Stimulated activated naive B cell treated with anti-CD40 and anti-IgM and Interleukin-4, amounts not matched to agents 10 μg/mL and 1 μg/mL and 100 μg/mL, for 72 hours (primary cell): Measurements from ENCODE around the gene STN1.

Experiments
- ATAC-seq, 2 donors: fragments of 150-1000 bp; cut with Tn5 transposase; replicated peaks; 2 replicates each; pipeline ENCODE4 v1.10.0; 2021; ENCODE audit warnings: moderate library complexity in 1 of 2
- DNase-seq: peaks from one replicate; pipeline ENCODE4 v3.0.0; 2021
- H3K27ac Mint-ChIP-seq: one replicate; pipeline ENCODE4 v1.8.0; 2022; ENCODE audit warnings: mild to moderate bottlenecking, mixed read lengths
- H3K27me3 Mint-ChIP-seq, 2 donors: one replicate each; pipeline ENCODE4 v1.8.0; 2022; ENCODE audit warnings: mixed read lengths in 2 of 2
- H3K36me3 Mint-ChIP-seq, 2 donors: one replicate each; pipeline ENCODE4 v1.8.0; 2022; ENCODE audit warnings: mixed read lengths in 2 of 2, mild to moderate bottlenecking in 1 of 2
- H3K4me1 Mint-ChIP-seq, 2 donors: one replicate each; pipeline ENCODE4 v1.8.0; 2022; ENCODE audit warnings: mixed read lengths in 2 of 2, mild to moderate bottlenecking in 1 of 2
- H3K4me3 Mint-ChIP-seq, 2 donors: one replicate each; pipeline ENCODE4 v1.8.0; 2022; ENCODE audit warnings: mild to moderate bottlenecking in 2 of 2, mixed read lengths in 2 of 2, moderate library complexity in 1 of 2
- H3K9me3 Mint-ChIP-seq, 2 donors: one replicate each; pipeline ENCODE4 v1.8.0; 2022; ENCODE audit warnings: mixed read lengths in 2 of 2, mild to moderate bottlenecking in 1 of 2

Gene STN1

DNA sequence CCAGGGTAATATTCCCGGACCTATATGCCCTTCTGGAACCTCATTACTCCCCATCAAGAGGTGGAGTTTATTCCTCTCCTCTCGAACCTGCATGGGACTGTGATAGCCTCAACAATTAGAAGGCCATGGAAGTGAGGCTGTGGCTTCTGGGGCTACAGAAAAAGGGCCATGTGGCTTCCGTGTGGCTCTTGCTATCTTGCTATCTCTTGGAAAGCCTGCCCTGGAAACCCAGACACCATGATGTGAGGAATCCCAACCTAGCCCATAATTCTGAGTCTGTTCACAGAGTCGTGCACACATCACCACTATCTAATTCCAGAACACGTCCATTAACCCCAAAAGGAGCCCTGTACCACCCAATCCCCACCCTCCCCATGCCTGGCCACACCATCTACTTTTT, 41.8 kb downstream of the STN1 start:
- no peak overlapping the region for H3K4me3 Mint-ChIP-seq
- ATAC-seq (no peak), DNase-seq (no peak)
- no peak overlapping the region for H3K27ac Mint-ChIP-seq
- H3K27me3 Mint-ChIP-seq: no peaks in the 10 kb centered on the region
- H3K4me1 Mint-ChIP-seq: peaks cover 0 to under 1% of the 10 kb centered on the region in 2 donors
- no peaks in the 10 kb centered on the region for H3K9me3 Mint-ChIP-seq
- H3K36me3 Mint-ChIP-seq: peaks cover 26 to 42% of the 10 kb centered on the region in 2 donors

GRCh38 chr10:103874730-103875129, 43.3 kb downstream of the STN1 start:
- Mint-ChIP-seq H3K4me3 (no peak overlapping the region), H3K36me3 (peaks cover 18 to 28% of the 10 kb centered on the region in 2 donors), H3K9me3 (no peaks in the 10 kb centered on the region), H3K27me3 (no peaks in the 10 kb centered on the region), H3K4me1 (peaks cover 0 to 1% of the 10 kb centered on the region in 2 donors), H3K27ac (no peak overlapping the region)
- DNase-seq (no peak), ATAC-seq (no peak)

- ATAC-seq (no peak), DNase-seq (no peak)
- H3K9me3 Mint-ChIP-seq: no peaks in the 10 kb centered on the region
- no peaks in the 10 kb centered on the region for H3K27me3 Mint-ChIP-seq
- no peak overlapping the region for H3K27ac Mint-ChIP-seq
- H3K36me3 Mint-ChIP-seq: peaks cover 5 to 13% of the 10 kb centered on the region in 2 donors
- H3K4me3 Mint-ChIP-seq: no peak overlapping the region
- H3K4me1 Mint-ChIP-seq: peaks cover 0 to 4% of the 10 kb centered on the region in 2 donors
These were observed 45.6 kb downstream of the STN1 start for GRCh38 chr10:103872137-103872931.

GRCh38 chr10:103871006-103871405, 47.0 kb downstream of the STN1 start:
- Mint-ChIP-seq H3K4me1 (peaks cover 0 to 4% of the 10 kb centered on the region in 2 donors), H3K27me3 (no peaks in the 10 kb centered on the region), H3K27ac (no peak overlapping the region), H3K4me3 (no peak overlapping the region), H3K9me3 (peaks cover 2% of the 10 kb centered on the region in 2 donors), H3K36me3 (peaks cover 5 to 10% of the 10 kb centered on the region in 2 donors)
- DNase-seq: no peak
- ATAC-seq: no peak

DNA sequence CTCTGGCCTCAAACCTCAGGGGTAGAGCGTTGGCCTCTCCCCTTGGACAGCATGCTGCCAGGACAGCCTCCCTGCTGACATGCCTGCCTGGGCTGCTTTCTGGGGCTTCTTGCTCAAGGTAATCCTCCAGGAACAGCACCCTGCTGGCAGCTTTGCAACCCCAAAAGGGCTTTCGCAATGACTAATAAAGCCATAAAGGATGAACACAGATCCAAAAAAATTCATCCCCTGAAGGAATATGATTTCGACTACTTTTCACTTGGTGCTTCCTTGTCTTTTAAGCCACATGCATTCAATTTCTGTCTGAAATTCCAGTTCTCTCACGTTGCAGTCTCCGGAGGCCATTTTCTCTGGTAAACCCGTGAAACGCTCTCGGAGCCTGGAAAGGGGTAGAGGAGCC, 47.5 kb downstream of the STN1 start:
- H3K27me3 Mint-ChIP-seq: no peaks in the 10 kb centered on the region
- peaks cover 0 to 4% of the 10 kb centered on the region in 2 donors for H3K4me1 Mint-ChIP-seq
- ATAC-seq: no peak
- peaks cover 5 to 13% of the 10 kb centered on the region in 2 donors for H3K36me3 Mint-ChIP-seq
- no peak overlapping the region for H3K27ac Mint-ChIP-seq
- H3K4me3 Mint-ChIP-seq: no peak overlapping the region
- DNase-seq: no peak
- peaks cover 2 to 4% of the 10 kb centered on the region in 2 donors for H3K9me3 Mint-ChIP-seq

- ATAC-seq: no peak
- H3K4me1 Mint-ChIP-seq: peaks cover 0 to 4% of the 10 kb centered on the region in 2 donors
- no peak overlapping the region for H3K4me3 Mint-ChIP-seq
- no peak for DNase-seq
- H3K27ac Mint-ChIP-seq: no peak overlapping the region
- peaks cover 6 to 12% of the 10 kb centered on the region in 2 donors for H3K9me3 Mint-ChIP-seq
- no peaks in the 10 kb centered on the region for H3K27me3 Mint-ChIP-seq
- H3K36me3 Mint-ChIP-seq: peaks cover 8 to 22% of the 10 kb centered on the region in 2 donors
These were observed 48.6 kb downstream of the STN1 start for GRCh38 chr10:103869336-103869735.

GRCh38 chr10:103868200-103868599, 49.8 kb downstream of the STN1 start:
- Mint-ChIP-seq H3K27me3 (peaks cover 0 to 5% of the 10 kb centered on the region in 2 donors), H3K36me3 (peaks cover 10 to 29% of the 10 kb centered on the region in 2 donors), H3K4me3 (no peak overlapping the region), H3K27ac (no peak overlapping the region), H3K4me1 (peaks cover 0 to 4% of the 10 kb centered on the region in 2 donors), H3K9me3 (peaks cover 12 to 18% of the 10 kb centered on the region in 2 donors)
- DNase-seq: no peak
- ATAC-seq: no peak

GRCh38 chr10:103861505-103861904, 56.5 kb downstream of the STN1 start:
- Mint-ChIP-seq H3K4me3 (no peak overlapping the region), H3K27me3 (peaks cover 11 to 19% of the 10 kb centered on the region in 2 donors), H3K36me3 (peaks cover 9 to 19% of the 10 kb centered on the region in 2 donors), H3K4me1 (peaks cover 0 to 6% of the 10 kb centered on the region in 2 donors), H3K27ac (no peak overlapping the region), H3K9me3 (peaks cover 12 to 18% of the 10 kb centered on the region in 2 donors)
- ATAC-seq (no peak), DNase-seq (no peak)

DNA sequence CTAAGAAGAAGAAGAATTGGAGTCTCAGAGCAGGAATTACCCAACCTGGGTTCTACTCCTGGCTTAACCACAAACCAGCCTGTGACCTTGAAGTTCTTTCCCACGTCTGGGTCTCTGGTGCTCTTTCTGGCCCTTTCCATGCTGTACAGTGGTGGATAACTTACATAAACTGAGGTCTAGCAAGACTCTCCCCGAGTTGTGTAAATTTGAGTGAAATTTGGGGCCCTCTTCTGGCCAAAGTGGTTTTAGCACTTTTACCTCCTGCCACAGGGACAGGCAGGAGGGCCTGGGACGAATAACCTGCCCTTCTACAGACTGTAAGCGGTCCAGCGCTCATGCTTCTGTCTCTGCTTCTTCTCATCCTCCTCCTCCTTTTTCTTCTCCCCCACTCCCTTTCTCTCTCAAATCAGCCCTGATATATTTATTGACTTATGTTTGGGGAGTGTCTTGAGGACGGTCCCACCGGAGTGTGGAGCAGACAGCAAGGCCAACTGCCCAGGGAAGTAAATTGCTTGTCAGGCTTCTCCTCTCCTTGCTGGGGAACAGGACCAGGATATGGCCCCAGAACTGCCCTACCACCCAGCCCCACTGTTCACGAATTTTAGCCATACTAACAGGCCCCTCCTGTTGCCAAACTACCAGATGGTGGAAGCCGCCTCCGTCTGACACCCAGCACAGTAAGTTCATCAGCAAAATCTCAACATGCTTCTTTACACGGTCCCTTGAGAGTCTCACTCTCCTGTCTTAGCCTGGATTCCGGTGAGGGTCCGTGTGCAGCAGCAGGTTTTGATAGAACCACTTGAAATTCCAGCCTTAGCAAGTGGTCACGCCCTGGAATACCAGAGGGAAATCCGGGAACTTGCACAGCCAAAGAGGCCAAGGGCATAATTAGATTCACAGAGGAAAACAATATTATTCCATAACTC, 58.6 kb downstream of the STN1 start:
- Mint-ChIP-seq H3K27me3 (peaks cover 22 to 32% of the 10 kb centered on the region in 2 donors), H3K36me3 (peaks cover 5 to 7% of the 10 kb centered on the region in 2 donors), H3K27ac (peak overlapping the region; percentile 44), H3K4me1 (peaks cover 5 to 13% of the 10 kb centered on the region in 2 donors), H3K4me3 (no peak overlapping the region), H3K9me3 (peaks cover 5 to 7% of the 10 kb centered on the region in 2 donors)
- peak; percentile 48 for DNase-seq
- ATAC-seq: peak; percentile 80 to 84

GRCh38 chr10:103858360-103858759, 59.6 kb downstream of the STN1 start:
- no peak for DNase-seq
- Mint-ChIP-seq H3K4me1 (peaks cover 11 to 17% of the 10 kb centered on the region in 2 donors), H3K36me3 (no peaks in the 10 kb centered on the region), H3K9me3 (no peaks in the 10 kb centered on the region), H3K4me3 (no peak overlapping the region), H3K27ac (no peak overlapping the region), H3K27me3 (peaks cover 33 to 38% of the 10 kb centered on the region in 2 donors)
- ATAC-seq: no peak

GRCh38 chr10:103856797-103857170, 61.2 kb downstream of the STN1 start:
- H3K27ac Mint-ChIP-seq: no peak overlapping the region
- ATAC-seq (no peak), DNase-seq (no peak)
- no peaks in the 10 kb centered on the region for H3K36me3 Mint-ChIP-seq
- H3K4me1 Mint-ChIP-seq: peaks cover 11 to 17% of the 10 kb centered on the region in 2 donors
- H3K27me3 Mint-ChIP-seq: peaks cover 44 to 47% of the 10 kb centered on the region in 2 donors
- no peak overlapping the region for H3K4me3 Mint-ChIP-seq
- no peaks in the 10 kb centered on the region for H3K9me3 Mint-ChIP-seq

DNA sequence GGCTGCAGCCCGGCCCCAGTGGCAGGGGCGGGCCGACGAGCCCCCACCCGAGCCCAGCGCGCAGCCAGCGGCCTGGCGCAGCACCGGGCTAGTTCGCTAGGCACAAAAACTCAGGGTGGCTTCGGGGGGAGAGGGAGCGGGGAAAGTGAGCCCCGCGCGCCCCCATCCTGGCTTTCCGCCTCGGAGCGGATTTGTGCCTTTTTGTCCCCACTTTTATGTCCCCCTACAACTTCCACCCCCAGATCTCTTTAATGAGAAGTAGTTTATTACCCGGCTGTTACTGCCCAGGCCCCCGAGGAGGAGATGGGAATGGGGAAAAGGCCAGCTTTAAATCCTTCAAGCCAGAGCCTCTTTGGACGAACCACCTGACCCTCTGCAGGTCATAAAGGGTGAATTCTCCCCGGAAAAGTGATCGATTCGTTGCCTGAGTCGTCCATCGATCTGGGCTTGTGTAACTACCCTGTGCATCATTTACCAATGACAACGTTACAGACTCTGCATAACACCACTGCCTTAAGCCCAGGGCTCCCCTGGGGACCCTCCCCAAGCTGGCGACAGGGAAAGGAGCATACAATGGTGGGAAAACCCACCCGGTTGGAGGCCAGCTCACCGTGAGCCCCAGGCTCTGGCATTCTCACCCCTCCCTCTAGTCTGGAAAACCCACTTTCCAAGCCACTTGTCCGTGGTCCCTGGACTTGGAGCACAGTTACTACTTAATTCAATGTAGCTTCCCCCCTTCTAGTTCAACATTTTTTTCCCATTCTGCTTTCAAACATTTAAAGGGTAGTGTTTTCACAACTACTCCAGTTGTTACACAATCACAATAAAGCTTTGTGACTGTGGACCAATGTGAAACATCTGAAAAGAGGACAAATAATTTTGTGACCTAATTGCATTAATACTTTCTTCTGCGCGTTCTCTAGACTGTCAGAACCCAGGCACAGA, 61.9 kb downstream of the STN1 start:
- ATAC-seq (no peak), DNase-seq (no peak)
- H3K27me3 Mint-ChIP-seq: peaks cover 44 to 47% of the 10 kb centered on the region in 2 donors
- no peaks in the 10 kb centered on the region for H3K36me3 Mint-ChIP-seq
- no peaks in the 10 kb centered on the region for H3K9me3 Mint-ChIP-seq
- H3K4me1 Mint-ChIP-seq: peaks cover 11 to 17% of the 10 kb centered on the region in 2 donors
- H3K27ac Mint-ChIP-seq: no peak overlapping the region
- H3K4me3 Mint-ChIP-seq: peak overlapping the region; percentile 23 to 62

GRCh38 chr10:103855424-103855823, 62.6 kb downstream of the STN1 start, which contains the start of gene SH3PXD2A:
Gene SH3PXD2A, minus strand, starts transcription at chr10:103855576. Its CDS starts 310 bp downstream, at chr10:103855266.
- H3K36me3 Mint-ChIP-seq: no peaks in the 10 kb centered on the region
- ATAC-seq (peak; percentile 17 to 43), DNase-seq (no peak)
- H3K4me1 Mint-ChIP-seq: peaks cover 11 to 17% of the 10 kb centered on the region in 2 donors
- H3K27ac Mint-ChIP-seq: no peak within 1 kb of the TSS
- no peaks in the 10 kb centered on the region for H3K9me3 Mint-ChIP-seq
- peak within 1 kb of the TSS; percentile 83 to 85 for H3K4me3 Mint-ChIP-seq
- peaks cover 44 to 50% of the 10 kb centered on the region in 2 donors for H3K27me3 Mint-ChIP-seq
